PFSK-1 (cell line): ENCODE data around the gene HMX1.

Experiments used
- FOXP2 ChIP-seq: optimal IDR thresholded peaks from 2 replicates; pipeline ENCODE3; 2011; ENCODE audit warnings: borderline replicate concordance, control low read depth, inconsistent platforms; ENCODE audit not compliant: insufficient read depth; ENCODE audit errors: extremely low read length, extremely low read depth
- POLR2AphosphoS5 ChIP-seq: IDR thresholded peaks from 2 replicates; pipeline ENCODE4 v1.6.1; 2012; ENCODE audit warnings: low read depth, mild to moderate bottlenecking, control low read depth, low read length, moderate library complexity
- SIN3A ChIP-seq: IDR thresholded peaks from 2 replicates; pipeline ENCODE4 v1.6.1; 2012; ENCODE audit warnings: mild to moderate bottlenecking, low read length, moderate library complexity, borderline replicate concordance; ENCODE audit not compliant: insufficient read depth
- TAF1 ChIP-seq: IDR thresholded peaks from 2 replicates; pipeline ENCODE4 v1.6.1; 2012; ENCODE audit warnings: low read length, control low read depth, borderline replicate concordance; ENCODE audit not compliant: insufficient read depth
- TF ChIP-seq, protein P1 (sequence below), 2 experiments: IDR thresholded peaks; 2 replicates each; pipeline versions ENCODE4 v1.6.1 to v1.8.0; 2011 to 2012; ENCODE audit warnings: low read depth in 2 of 2, low read length in 2 of 2, control low read depth in 1 of 2, inconsistent platforms in 1 of 2, mild to moderate bottlenecking in 1 of 2, moderate library complexity in 1 of 2; ENCODE audit not compliant: insufficient read depth in 1 of 2

Gene HMX1

DNA sequence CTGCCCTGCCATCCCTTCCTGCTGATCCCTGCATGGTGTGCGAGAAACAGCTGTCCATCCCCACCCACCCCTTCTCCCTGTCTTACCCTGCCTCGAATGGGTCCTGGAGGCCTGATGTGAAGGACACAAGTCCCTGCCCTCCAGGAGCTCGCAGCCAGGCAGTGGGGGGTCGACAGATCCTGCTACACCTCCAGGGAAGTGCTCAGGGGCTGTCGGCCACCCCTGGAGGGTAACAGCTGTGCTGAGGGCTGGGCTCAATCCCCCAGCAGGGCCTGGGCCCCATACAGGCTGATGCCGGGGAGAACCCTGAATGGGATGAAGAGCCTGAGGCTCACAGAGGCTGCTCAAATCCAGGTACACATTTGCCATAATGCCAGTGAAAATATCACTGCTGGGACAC is 17.6 kb downstream of the HMX1 start:
- TF ChIP-seq, protein P1, sequence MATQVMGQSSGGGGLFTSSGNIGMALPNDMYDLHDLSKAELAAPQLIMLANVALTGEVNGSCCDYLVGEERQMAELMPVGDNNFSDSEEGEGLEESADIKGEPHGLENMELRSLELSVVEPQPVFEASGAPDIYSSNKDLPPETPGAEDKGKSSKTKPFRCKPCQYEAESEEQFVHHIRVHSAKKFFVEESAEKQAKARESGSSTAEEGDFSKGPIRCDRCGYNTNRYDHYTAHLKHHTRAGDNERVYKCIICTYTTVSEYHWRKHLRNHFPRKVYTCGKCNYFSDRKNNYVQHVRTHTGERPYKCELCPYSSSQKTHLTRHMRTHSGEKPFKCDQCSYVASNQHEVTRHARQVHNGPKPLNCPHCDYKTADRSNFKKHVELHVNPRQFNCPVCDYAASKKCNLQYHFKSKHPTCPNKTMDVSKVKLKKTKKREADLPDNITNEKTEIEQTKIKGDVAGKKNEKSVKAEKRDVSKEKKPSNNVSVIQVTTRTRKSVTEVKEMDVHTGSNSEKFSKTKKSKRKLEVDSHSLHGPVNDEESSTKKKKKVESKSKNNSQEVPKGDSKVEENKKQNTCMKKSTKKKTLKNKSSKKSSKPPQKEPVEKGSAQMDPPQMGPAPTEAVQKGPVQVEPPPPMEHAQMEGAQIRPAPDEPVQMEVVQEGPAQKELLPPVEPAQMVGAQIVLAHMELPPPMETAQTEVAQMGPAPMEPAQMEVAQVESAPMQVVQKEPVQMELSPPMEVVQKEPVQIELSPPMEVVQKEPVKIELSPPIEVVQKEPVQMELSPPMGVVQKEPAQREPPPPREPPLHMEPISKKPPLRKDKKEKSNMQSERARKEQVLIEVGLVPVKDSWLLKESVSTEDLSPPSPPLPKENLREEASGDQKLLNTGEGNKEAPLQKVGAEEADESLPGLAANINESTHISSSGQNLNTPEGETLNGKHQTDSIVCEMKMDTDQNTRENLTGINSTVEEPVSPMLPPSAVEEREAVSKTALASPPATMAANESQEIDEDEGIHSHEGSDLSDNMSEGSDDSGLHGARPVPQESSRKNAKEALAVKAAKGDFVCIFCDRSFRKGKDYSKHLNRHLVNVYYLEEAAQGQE (IDR thresholded peaks at IDR 0.05; ENCODE audit: insufficient read depth in 1 of 2, low read depth in 2 of 2, low read length in 2 of 2) = no peak
- TF ChIP-seq SIN3A = no peak
- TF ChIP-seq POLR2AphosphoS5 = no peak
- no peak for TF ChIP-seq TAF1
- TF ChIP-seq FOXP2 = no peak

DNA sequence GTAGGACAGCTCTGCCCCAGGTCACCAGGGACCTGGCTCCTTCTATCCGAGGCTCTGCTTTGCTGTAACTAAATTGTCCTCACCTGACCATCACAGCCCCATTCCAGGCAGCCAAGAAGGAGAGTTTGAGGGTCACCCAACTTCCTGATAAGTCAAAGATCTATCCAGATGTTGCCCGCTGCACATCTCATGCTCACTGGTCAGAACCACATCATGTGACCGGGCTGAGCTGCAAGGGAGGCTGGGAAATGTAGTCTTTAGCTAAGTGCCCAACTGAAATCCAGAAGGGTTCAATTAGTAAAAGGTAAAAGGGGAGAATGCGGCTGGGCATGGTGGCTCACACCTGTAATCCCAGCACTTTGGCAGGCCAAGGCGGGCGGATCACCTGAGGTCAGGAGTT is 18.4 kb downstream of the HMX1 start:
- TF ChIP-seq SIN3A (no peak), TAF1 (no peak), POLR2AphosphoS5 (no peak), FOXP2 (no peak)
- TF ChIP-seq, protein P1 (IDR thresholded peaks at IDR 0.05; ENCODE audit: insufficient read depth in 1 of 2, low read depth in 2 of 2, low read length in 2 of 2) = no peak

DNA sequence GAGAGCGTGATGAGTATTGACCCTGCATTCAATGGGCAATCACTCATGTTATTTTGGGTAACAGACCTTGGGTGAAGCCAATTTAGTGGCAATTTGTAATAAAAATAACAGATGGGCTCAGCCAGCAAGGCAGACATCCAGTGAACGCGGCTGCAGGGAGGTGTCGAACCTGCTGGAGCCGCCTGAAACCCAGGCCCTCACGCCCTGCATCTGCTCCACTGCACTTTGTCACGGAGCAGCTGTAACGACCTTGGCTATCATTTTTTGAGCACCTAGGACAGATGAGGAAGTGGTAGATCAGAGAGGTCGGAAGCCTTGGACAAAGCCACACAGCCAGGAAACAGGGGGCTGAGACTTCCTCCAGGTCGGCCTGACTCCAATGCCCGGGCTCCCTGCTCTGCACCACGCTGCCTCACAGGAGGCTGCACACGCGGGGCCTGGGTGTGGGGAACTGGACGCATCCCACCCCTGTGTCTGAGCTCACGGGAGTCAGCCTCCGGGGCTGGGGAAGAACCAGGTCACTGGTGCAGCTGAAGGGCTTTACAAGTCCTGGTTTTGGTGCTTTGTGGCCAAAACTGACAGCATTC is 19.4 kb downstream of the HMX1 start:
- no peak for TF ChIP-seq POLR2AphosphoS5

DNA sequence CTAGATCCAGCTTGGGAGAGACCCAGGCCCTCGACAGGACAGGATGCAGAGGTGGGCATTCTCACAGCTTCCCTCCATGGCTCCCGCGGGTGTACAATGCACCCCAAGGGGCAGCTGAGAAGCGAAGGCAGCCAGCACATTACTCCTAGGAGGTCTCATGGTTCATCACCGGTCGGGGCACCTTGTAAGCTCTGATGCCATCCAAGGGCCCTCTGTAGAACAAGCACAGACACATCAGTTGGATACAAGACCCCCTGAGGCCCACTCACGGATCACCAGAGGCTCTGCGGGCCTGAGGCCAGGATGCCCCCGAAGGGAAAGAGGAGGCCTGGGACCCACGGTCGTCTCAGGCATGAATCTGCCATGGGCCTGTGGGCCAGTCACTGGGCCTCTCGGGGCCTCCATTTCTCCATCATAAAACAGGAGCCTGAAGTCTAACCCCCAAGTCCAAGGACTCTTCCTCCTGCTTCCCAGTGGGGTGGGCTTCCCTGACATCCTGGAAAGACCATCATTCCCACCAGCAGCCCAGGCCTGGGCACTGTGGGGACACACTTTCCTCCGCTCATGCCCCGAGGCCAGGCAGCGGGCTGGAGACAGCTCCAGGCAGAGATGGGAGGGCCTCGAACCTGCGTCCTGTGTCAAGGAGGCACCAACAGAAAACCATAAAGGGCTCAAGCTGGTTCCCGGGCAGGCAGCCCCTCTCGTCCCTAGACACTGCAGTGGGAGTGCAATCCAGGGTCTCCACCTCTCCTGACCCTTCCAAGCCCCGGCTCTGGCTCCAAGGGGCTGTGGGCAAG is 20.1 kb downstream of the HMX1 start:
- TF ChIP-seq TAF1 = no peak
- TF ChIP-seq FOXP2 = no peak
- TF ChIP-seq, protein P1 (IDR thresholded peaks at IDR 0.05; ENCODE audit: insufficient read depth in 1 of 2, low read depth in 2 of 2, low read length in 2 of 2) = no peak
- TF ChIP-seq SIN3A = no peak
- TF ChIP-seq POLR2AphosphoS5 = no peak

DNA sequence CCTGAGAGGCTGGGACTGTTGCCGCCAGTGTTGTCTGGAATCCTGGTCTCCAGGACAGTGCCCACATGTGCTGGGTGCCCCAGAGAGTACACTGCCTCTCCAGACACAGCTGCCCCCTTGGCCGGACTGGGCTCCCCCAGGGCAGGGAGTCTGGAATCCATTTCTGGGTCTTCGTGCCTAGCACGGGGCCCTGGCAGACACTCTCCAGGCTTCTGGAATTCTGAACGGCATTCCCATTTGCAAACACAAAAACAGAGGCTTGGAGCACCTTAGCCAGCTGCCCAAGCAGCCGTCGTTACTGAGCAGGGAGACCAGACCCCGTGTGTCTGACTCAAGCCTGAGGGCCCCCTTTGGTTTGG is 20.8 kb downstream of the HMX1 start:
- TF ChIP-seq, protein P1 (IDR thresholded peaks at IDR 0.05; ENCODE audit: insufficient read depth in 1 of 2, low read depth in 2 of 2, low read length in 2 of 2) = no peak
- TF ChIP-seq FOXP2 (no peak), TAF1 (no peak), POLR2AphosphoS5 (no peak), SIN3A (no peak)
